GM19240 (cell line): ENCODE data around the gene ERCC2.

ENCODE experiments used
- DNase-seq: peaks from one replicate; pipeline ENCODE4 v3.0.0; 2011; ENCODE audit warnings: low spot score; ENCODE audit not compliant: insufficient read length

ERCC2 gene

GRCh38 chr19:45402298-45403061 lies 32.1 kb upstream of the ERCC2 start:
- peak; percentile 37 for DNase-seq

- no peak for DNase-seq
These were observed 31.4 kb upstream of the ERCC2 start for GRCh38 chr19:45401815-45402214.

- no peak for DNase-seq
These were observed 29.8 kb upstream of the ERCC2 start for GRCh38 chr19:45400192-45400591.

GRCh38 chr19:45395821-45396617 lies 25.6 kb upstream of the ERCC2 start:
- no peak for DNase-seq

- no peak for DNase-seq
These were observed 21.7 kb upstream of the ERCC2 start for GRCh38 chr19:45391871-45392665.

- DNase-seq, result no peak
These were observed 21.0 kb upstream of the ERCC2 start for GRCh38 chr19:45391346-45391745.

GRCh38 chr19:45385392-45386221 lies 15.2 kb upstream of the ERCC2 start:
- DNase-seq, result no peak

- DNase-seq, result no peak
These were observed 12.1 kb upstream of the ERCC2 start for GRCh38 chr19:45382426-45382825.

- no peak for DNase-seq
These were observed 9.7 kb upstream of the ERCC2 start for GRCh38 chr19:45380107-45380506.

GRCh38 chr19:45376045-45376724 lies 5.8 kb upstream of the ERCC2 start:
- DNase-seq, result no peak

- DNase-seq, result no peak
These were observed 1.5 kb downstream of the ERCC2 start for GRCh38 chr19:45368737-45369340.

GRCh38 chr19:45368127-45368526 lies 2.2 kb downstream of the ERCC2 start:
- no peak for DNase-seq

GRCh38 chr19:45364696-45365095 lies 5.7 kb downstream of the ERCC2 start:
- no peak for DNase-seq

- no peak for DNase-seq
These were observed 6.4 kb downstream of the ERCC2 start for GRCh38 chr19:45363861-45364459.

- DNase-seq, result no peak
These were observed 8.1 kb downstream of the ERCC2 start for GRCh38 chr19:45362291-45362690.

- DNase-seq, result no peak
These were observed 8.8 kb downstream of the ERCC2 start for GRCh38 chr19:45361608-45362007.

- DNase-seq, result no peak
These were observed 12.1 kb downstream of the ERCC2 start for GRCh38 chr19:45358213-45358792.

- no peak for DNase-seq
These were observed 13.0 kb downstream of the ERCC2 start for GRCh38 chr19:45357445-45357783.

- DNase-seq, result no peak
These were observed 13.5 kb downstream of the ERCC2 start for GRCh38 chr19:45356760-45357444.
